Middle frontal gyrus (tissue), 1 donor: ENCODE measurements around the gene STON2.
"Not testable (repeated sequence)": the region's sequence is repeated elsewhere in the genome, so short reads cannot be mapped to it uniquely, and the experiment has no call there.

Source experiments
- DNase-seq: peaks from one replicate; pipeline ENCODE4 v3.0.0-alpha.2; 2015; ENCODE audit warnings: low spot score; ENCODE audit errors: extremely low spot score

The STON2 gene

GRCh38 chr14:81269979-81270375 is 130.1 kb downstream of the STON2 start:
- DNase-seq, result no peak

- no peak for DNase-seq
These were observed 130.8 kb downstream of the STON2 start for GRCh38 chr14:81269100-81269978.

- no peak for DNase-seq
These were observed 132.1 kb downstream of the STON2 start for GRCh38 chr14:81268016-81268416.

GRCh38 chr14:81265636-81266169 is 134.4 kb downstream of the STON2 start:
- DNase-seq, result no peak

GRCh38 chr14:81264671-81265070 is 135.5 kb downstream of the STON2 start:
- DNase-seq, result no peak

GRCh38 chr14:81263777-81264410 is 136.2 kb downstream of the STON2 start:
- DNase-seq, result no peak

- DNase-seq, result no peak
These were observed 138.9 kb downstream of the STON2 start for GRCh38 chr14:81261176-81261575.

- DNase-seq, result no peak
These were observed 139.4 kb downstream of the STON2 start for GRCh38 chr14:81260732-81261131.

GRCh38 chr14:81256289-81256960 is 143.7 kb downstream of the STON2 start:
- DNase-seq, result no peak

- no peak for DNase-seq
These were observed 147.8 kb downstream of the STON2 start for GRCh38 chr14:81252278-81252677.

GRCh38 chr14:81247271-81247766 is 152.8 kb downstream of the STON2 start:
- DNase-seq, result no peak

GRCh38 chr14:81246461-81247270 is 153.5 kb downstream of the STON2 start:
- DNase-seq, result no peak

- no peak for DNase-seq
These were observed 154.4 kb downstream of the STON2 start for GRCh38 chr14:81245771-81246170.

GRCh38 chr14:81244431-81244830 is 155.7 kb downstream of the STON2 start:
- not testable (repeated sequence) for DNase-seq

GRCh38 chr14:81243499-81243898 is 156.6 kb downstream of the STON2 start:
- no peak for DNase-seq

- not testable (repeated sequence) for DNase-seq
These were observed 163.3 kb downstream of the STON2 start for GRCh38 chr14:81236849-81237248.

- no peak for DNase-seq
These were observed 164.0 kb downstream of the STON2 start for GRCh38 chr14:81236138-81236537.

GRCh38 chr14:81235096-81235495 is 165.0 kb downstream of the STON2 start:
- no peak for DNase-seq

GRCh38 chr14:81234278-81234677 is 165.8 kb downstream of the STON2 start:
- no peak for DNase-seq

- DNase-seq, result no peak
These were observed 166.5 kb downstream of the STON2 start for GRCh38 chr14:81233615-81234014.

- DNase-seq, result no peak
These were observed 168.6 kb downstream of the STON2 start for GRCh38 chr14:81231540-81231939.
